ENCODE data around the gene HPCAL4. TPM values are rescaled to one million over a fixed set of nuclear protein-coding genes. Genes with fewer than 3 reads are reported as not detected.

Gene HPCAL4
- total and polyA plus RNA-seq, 2 donors (not counting 1 experiment from before 2014, with no cell fraction given) = not detected

DNA sequence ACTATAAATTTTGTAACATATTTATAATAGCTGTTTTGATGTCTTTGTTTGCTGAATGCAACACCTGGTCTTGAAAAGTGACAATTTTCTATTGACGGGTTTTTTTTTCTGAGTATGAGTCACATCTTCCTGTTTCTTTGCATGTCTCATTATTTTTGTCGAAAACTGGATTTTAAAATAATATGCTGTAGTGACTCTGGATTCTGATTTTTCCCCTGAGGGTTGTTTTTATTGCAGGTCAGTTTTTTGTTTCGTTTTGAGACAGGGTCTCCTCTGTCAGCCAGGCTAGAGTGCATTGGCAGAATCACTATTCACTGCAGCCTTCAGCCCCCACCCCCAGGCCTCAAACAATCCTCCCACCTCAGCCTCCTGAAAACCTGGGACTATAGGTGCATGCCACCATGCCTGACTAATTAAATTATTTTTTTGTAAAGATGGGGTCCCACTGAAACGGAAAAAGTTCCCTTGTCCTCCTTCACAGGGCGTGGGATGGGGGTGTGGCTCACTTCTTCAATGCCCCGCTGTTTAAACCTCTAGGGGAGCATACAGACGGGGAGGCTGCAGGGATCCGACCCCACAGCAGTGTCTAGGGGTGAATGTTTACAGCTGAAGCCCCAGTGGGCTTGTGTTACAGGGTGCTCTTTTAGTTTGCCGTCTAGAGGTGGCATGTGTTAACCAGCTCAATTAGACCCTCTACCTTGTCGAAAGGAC, 36.1 kb upstream of the HPCAL4 start:
- Histone ChIP-seq H3K4me1 (ENCODE audit: control insufficient read depth, extremely low read depth, insufficient read depth, low read length) (no peaks in the 10 kb centered on the region), H3K9me3 (ENCODE audit: control insufficient read depth, insufficient read depth, low read depth, low read length) (no peaks in the 10 kb centered on the region), H3K9ac (ENCODE audit: insufficient read depth, low read length) (no peak overlapping the region), H3K4me2 (ENCODE audit: extremely low read depth, insufficient read depth, low read length) (no peak overlapping the region), H3K27ac (ENCODE audit: insufficient read depth, low read length) (no peak overlapping the region), H2AFZ (ENCODE audit: low read length) (no peak overlapping the region), H3K4me3 (replicated peaks in 1 of 4; ENCODE audit: control extremely low read depth in 1 of 4, insufficient read depth in 1 of 4, low read depth in 3 of 4, low read length in 4 of 4) (no peak overlapping the region), H3K36me3 (ENCODE audit: control insufficient read depth, insufficient read depth, low read length) (no peaks in the 10 kb centered on the region), H4K20me1 (ENCODE audit: control insufficient read depth, extremely low read depth, insufficient read depth, low read length) (no peaks in the 10 kb centered on the region), H3K79me2 (ENCODE audit: control insufficient read depth, insufficient read depth, low read length) (no peaks in the 10 kb centered on the region), H3K27me3 (ENCODE audit: control insufficient read depth, insufficient read depth, low read length) (peaks cover 28% of the 10 kb centered on the region)
- no peak for DNase-seq (ENCODE audit: low read depth in 2 of 2)
- TF ChIP-seq CTCF (conservative IDR thresholded peaks at IDR 0.05 in 1 of 2, IDR thresholded peaks at IDR 0.05 in 1 of 2; ENCODE audit: low read depth in 1 of 2, low read length in 2 of 2) (no peak), EZH2 (IDR thresholded peaks at IDR 0.05; ENCODE audit: low read length, missing control alignments) (no peak)

- TF ChIP-seq CTCF (conservative IDR thresholded peaks at IDR 0.05 in 1 of 2, IDR thresholded peaks at IDR 0.05 in 1 of 2; ENCODE audit: low read depth in 1 of 2, low read length in 2 of 2) (no peak), EZH2 (IDR thresholded peaks at IDR 0.05; ENCODE audit: low read length, missing control alignments) (no peak)
- no peak for DNase-seq (ENCODE audit: low read depth in 2 of 2)
- H3K79me2 ChIP-seq (ENCODE audit: control insufficient read depth, insufficient read depth, low read length) = no peaks in the 10 kb centered on the region
- no peak overlapping the region for H2AFZ ChIP-seq (ENCODE audit: low read length)
- no peak overlapping the region for H3K27ac ChIP-seq (ENCODE audit: insufficient read depth, low read length)
- H3K36me3 ChIP-seq (ENCODE audit: control insufficient read depth, insufficient read depth, low read length) = no peaks in the 10 kb centered on the region
- H3K4me3 ChIP-seq (replicated peaks in 1 of 4; ENCODE audit: control extremely low read depth in 1 of 4, insufficient read depth in 1 of 4, low read depth in 3 of 4, low read length in 4 of 4) = no peak overlapping the region
- no peak overlapping the region for H3K4me2 ChIP-seq (ENCODE audit: extremely low read depth, insufficient read depth, low read length)
- no peaks in the 10 kb centered on the region for H4K20me1 ChIP-seq (ENCODE audit: control insufficient read depth, extremely low read depth, insufficient read depth, low read length)
- no peaks in the 10 kb centered on the region for H3K9me3 ChIP-seq (ENCODE audit: control insufficient read depth, insufficient read depth, low read depth, low read length)
- H3K4me1 ChIP-seq (ENCODE audit: control insufficient read depth, extremely low read depth, insufficient read depth, low read length) = no peaks in the 10 kb centered on the region
- no peak overlapping the region for H3K9ac ChIP-seq (ENCODE audit: insufficient read depth, low read length)
- H3K27me3 ChIP-seq (ENCODE audit: control insufficient read depth, insufficient read depth, low read length) = peaks cover 29% of the 10 kb centered on the region
Observed at GRCh38 chr1:39726600-39726999, 35.4 kb upstream of the HPCAL4 start.

- Histone ChIP-seq H3K79me2 (ENCODE audit: control insufficient read depth, insufficient read depth, low read length) (no peaks in the 10 kb centered on the region), H3K9me3 (ENCODE audit: control insufficient read depth, insufficient read depth, low read depth, low read length) (no peaks in the 10 kb centered on the region), H3K4me1 (ENCODE audit: control insufficient read depth, extremely low read depth, insufficient read depth, low read length) (no peaks in the 10 kb centered on the region), H3K9ac (ENCODE audit: insufficient read depth, low read length) (no peak overlapping the region), H4K20me1 (ENCODE audit: control insufficient read depth, extremely low read depth, insufficient read depth, low read length) (no peaks in the 10 kb centered on the region), H3K27ac (ENCODE audit: insufficient read depth, low read length) (no peak overlapping the region), H3K36me3 (ENCODE audit: control insufficient read depth, insufficient read depth, low read length) (no peaks in the 10 kb centered on the region), H3K4me3 (replicated peaks in 1 of 4; ENCODE audit: control extremely low read depth in 1 of 4, insufficient read depth in 1 of 4, low read depth in 3 of 4, low read length in 4 of 4) (no peak overlapping the region), H3K4me2 (ENCODE audit: extremely low read depth, insufficient read depth, low read length) (no peak overlapping the region), H3K27me3 (ENCODE audit: control insufficient read depth, insufficient read depth, low read length) (peaks cover 17% of the 10 kb centered on the region), H2AFZ (ENCODE audit: low read length) (no peak overlapping the region)
- TF ChIP-seq EZH2 (IDR thresholded peaks at IDR 0.05; ENCODE audit: low read length, missing control alignments) (no peak), CTCF (conservative IDR thresholded peaks at IDR 0.05 in 1 of 2, IDR thresholded peaks at IDR 0.05 in 1 of 2; ENCODE audit: low read depth in 1 of 2, low read length in 2 of 2) (no peak)
- peak in 1 of 2 donors; percentile 9 for DNase-seq (ENCODE audit: low read depth in 2 of 2)
Observed at GRCh38 chr1:39722495-39722894, 31.3 kb upstream of the HPCAL4 start.
